ENCODE results near the gene LRRC8A.

LRRC8A gene

DNA sequence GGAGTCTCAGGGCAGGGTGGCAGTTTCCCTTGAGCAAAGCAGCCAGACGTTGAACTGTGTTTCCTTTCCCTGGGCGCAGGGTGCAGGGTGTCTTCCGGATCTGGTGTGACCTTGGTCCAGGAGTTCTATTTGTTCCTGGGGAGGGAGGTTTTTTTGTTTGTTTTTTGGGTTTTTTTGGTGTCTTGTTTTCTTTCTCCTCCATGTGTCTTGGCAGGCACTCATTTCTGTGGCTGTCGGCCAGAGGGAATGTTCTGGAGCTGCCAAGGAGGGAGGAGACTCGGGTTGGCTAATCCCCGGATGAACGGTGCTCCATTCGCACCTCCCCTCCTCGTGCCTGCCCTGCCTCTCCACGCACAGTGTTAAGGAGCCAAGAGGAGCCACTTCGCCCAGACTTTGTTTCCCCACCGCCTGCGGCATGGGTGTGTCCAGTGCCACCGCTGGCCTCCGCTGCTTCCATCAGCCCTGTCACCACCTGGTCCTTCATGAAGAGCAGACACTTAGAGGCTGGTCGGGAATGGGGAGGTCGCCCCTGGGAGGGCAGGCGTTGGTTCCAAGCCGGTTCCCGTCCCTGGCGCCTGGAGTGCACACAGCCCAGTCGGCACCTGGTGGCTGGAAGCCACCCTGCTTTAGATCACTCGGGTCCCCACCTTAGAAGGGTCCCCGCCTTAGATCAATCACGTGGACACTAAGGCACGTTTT lies 35.4 kb downstream of the LRRC8A start:
- TF ChIP-seq, protein P1, sequence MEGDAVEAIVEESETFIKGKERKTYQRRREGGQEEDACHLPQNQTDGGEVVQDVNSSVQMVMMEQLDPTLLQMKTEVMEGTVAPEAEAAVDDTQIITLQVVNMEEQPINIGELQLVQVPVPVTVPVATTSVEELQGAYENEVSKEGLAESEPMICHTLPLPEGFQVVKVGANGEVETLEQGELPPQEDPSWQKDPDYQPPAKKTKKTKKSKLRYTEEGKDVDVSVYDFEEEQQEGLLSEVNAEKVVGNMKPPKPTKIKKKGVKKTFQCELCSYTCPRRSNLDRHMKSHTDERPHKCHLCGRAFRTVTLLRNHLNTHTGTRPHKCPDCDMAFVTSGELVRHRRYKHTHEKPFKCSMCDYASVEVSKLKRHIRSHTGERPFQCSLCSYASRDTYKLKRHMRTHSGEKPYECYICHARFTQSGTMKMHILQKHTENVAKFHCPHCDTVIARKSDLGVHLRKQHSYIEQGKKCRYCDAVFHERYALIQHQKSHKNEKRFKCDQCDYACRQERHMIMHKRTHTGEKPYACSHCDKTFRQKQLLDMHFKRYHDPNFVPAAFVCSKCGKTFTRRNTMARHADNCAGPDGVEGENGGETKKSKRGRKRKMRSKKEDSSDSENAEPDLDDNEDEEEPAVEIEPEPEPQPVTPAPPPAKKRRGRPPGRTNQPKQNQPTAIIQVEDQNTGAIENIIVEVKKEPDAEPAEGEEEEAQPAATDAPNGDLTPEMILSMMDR (conservative IDR thresholded peaks at IDR 0.05; ENCODE audit: low read depth, low read length): no peak
- peak; percentile 87 for DNase-seq (ENCODE audit: low read depth)
- H3K4me3 ChIP-seq (ENCODE audit: low read depth, low read length): no peak overlapping the region

DNA sequence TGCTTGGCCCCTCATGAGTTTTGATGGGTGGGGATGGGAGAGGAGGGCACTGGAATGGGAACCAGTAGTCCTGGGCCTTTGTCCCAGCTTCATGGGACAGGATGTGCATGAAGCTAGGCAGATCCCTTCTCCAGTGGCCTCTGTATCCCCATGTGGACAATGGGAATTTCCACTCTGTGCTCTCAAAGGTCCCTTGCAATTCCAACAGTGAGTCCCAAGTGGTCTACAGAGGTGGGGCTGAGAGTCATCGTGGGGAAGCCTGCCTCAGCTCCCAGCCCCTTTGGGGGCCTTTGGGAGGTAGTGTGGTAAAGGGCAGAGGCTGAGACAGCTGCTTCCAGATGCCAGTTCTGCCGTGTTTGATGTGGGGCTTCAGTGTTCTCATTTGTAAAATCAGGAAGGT lies 37.0 kb downstream of the LRRC8A start:
- no peak for DNase-seq (ENCODE audit: low read depth)
- no peak overlapping the region for H3K4me3 ChIP-seq (ENCODE audit: low read depth, low read length)
- TF ChIP-seq, protein P1 (conservative IDR thresholded peaks at IDR 0.05; ENCODE audit: low read depth, low read length): no peak

DNA sequence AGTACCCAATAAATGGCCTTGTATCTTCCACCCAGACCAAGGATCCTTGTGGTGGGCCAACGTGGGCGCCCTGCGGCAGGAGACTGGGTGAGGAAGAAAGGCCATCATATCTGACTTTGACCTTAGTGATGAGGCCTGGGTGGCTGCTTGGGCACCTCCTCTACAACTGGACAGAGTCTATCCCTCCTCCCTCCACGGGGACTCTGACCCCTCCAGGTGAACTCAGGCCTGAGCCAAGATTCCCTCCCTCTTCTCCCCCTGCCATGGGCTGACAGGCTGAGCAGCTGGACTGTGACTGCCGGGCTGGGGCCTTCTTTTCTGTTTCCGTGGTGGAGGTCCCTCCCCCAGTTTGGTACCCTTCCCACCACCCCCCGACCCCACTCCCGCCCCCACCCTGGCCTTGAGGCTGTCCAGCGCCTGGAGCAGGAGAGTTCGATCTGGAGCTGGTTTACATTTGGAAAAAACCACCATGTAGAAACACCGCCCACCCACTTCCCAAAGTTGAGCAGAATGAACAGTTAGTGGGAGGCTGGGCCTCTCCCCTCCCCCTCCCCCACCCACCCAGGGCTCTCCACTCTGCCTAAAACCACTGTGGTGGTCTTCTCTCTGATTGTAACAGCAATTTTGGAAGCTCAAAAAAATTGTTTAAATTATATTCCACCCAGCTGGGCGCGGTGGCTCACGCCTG lies 37.6 kb downstream of the LRRC8A start:
- TF ChIP-seq, protein P1 (conservative IDR thresholded peaks at IDR 0.05; ENCODE audit: low read depth, low read length): no peak
- DNase-seq (ENCODE audit: low read depth): no peak
- no peak overlapping the region for H3K4me3 ChIP-seq (ENCODE audit: low read depth, low read length)

DNA sequence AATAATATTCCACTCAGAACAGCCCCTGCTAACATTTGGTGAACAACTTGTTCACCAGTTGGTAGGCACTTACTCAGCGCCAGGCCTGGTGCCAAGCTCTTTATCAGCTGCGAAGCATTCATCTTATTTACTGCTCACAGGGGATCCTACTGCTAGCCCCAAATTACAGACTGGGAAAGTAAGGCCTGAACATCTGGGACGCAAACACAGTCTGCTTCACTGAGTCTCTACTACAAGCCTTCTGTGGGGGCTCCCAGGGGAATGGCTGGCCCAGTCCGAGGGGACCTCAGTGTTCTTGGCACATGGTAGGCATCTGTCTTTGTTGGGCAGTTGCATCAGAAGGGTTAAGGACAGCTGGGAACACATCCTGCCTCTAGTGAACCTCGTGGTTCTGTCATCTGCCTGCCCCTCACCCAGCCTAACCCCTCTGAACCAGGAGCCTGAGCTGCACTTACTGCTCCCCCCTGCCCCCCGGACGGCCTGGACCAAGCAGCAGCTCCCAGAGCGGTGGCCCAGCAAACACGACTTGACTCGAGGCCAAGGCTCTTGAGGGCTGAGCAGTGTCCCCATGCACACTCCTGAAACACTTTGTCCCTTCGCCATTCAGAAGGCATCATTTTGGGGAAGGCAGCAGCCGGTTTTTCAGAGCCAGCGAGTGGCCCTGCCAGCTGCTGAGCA lies 38.6 kb downstream of the LRRC8A start, which contains the start of gene PHYHD1:
TSS of gene PHYHD1 (plus strand) at position 602 of the 678 bp plus-strand sequence. CDS start 1,342 bp downstream, outside the sequence.
- TF ChIP-seq, protein P1 (conservative IDR thresholded peaks at IDR 0.05; ENCODE audit: low read depth, low read length): no peak
- H3K4me3 ChIP-seq (ENCODE audit: low read depth, low read length): peak within 1 kb of the TSS; percentile 64
- peak; percentile 20 for DNase-seq (ENCODE audit: low read depth)

DNA sequence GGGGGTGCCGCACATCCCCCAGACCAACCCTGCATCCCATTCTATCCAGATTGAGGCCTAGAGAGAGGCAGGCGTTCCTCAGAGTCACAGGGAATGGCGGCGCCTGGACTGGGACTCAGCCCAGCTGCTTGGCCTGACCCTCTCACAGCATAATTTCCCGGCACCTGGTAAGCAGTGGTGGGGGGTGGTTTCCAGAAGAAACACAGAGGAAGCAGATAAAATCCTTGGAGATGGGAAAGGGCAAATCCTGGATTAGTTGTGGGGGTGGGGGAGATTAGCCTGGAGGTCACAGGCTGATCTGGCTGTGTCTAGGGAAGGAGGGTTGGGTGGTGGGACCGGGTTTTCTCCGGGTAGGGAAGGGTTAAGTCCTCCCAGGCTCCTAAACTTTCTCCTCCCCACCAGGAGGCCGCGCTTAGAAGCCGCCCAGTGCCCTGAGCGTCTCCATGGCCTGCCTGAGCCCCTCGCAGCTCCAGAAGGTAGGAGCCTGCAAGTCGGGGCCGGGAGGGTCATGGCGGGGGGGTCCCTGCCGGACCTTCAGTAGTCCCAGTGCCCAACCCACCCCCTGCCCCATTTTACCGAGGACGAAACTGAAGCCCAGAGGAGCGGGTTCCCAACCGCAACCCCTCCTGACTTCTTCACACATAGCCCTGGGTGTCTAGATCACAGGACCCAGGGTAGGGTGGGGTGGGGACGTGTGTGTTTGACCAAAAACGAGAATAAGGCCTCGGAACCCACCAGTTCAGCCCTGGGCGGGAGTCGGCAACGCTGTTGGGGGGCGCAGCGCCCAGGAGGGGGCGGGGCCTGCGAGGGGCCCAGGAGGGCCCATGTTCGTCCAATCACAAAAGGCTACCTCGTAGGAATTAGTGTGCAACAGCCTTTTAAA lies 40.2 kb downstream of the LRRC8A start:
- H3K4me3 ChIP-seq (ENCODE audit: low read depth, low read length): peak overlapping the region; percentile 64
- TF ChIP-seq, protein P1 (conservative IDR thresholded peaks at IDR 0.05; ENCODE audit: low read depth, low read length): peak; percentile 28
- DNase-seq (ENCODE audit: low read depth): peak; percentile 74

DNA sequence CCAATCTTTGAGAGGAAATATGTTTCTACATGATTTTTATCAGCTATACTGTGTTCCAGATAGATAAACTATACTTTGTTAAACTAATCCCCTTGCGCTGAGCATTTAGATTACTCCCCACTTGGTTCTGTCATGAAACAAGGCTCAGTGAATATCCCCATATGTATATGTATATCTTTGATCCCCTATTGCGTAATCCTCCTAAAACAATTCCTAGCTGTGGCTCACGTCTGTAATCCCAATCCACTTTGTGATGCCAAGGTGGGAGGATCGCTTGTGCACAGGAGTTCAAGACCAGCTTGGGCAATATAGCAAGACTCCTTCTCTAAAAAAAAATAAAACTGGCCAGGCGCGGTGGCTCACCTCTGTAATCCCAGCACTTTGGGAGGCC lies 41.6 kb downstream of the LRRC8A start:
- TF ChIP-seq, protein P1 (conservative IDR thresholded peaks at IDR 0.05; ENCODE audit: low read depth, low read length): no peak
- DNase-seq (ENCODE audit: low read depth): no peak
- H3K4me3 ChIP-seq (ENCODE audit: low read depth, low read length): no peak overlapping the region
